Measurements from ENCODE around the gene TEKT5. TPM values are rescaled to one million over a fixed set of nuclear protein-coding genes. Genes with fewer than 3 reads are reported as not detected.
A peak's percentile ranks its signal among the peaks of the same experiment; 100 is the strongest.

The TEKT5 gene
- total RNA-seq, 4 donors from 2014 or later: 0.20 to 0.93 (median 0.42) TPM; not detected in 1

DNA sequence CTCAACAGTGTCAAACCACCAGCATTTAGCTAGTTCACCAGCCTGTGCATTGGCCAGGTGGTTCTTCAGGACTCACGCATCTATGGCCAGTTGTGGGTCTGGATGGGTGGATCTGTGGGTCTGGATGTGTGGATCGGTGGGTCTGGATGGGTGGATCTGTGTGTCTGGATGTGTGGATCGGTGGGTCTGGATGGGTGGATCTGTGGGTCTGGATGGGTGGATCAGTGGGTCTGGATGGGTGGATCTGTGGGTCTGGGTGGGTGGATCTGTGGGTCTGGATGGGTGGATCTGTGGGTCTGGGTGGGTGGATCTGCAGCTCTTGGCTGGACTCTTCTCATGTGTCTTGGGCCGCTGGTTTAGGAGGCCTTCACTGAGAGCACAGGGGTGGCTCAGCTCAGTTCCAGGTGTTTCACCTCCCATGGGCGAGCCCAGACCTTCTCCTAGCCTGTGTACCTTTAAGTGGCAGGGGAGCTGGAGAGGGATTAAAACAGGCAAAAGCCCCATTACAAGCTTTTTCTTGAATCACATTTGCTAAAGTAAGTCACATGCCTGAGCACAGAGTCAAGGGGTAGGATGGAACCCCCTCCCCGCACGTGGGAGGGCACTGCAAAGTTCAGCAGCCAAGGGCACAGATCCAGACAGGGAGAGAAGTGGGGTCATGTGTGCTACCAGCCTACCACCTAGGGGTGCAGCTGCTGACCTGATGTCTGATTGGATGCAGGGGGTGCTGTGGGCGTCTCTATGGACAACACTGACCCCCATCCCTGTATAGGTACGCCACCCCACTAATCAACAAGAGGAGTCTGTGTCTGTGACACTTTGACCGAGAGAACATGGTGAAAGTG lies 45.5 kb upstream of the TEKT5 start:
- TF ChIP-seq POLR2A (IDR thresholded peaks at IDR 0.05): no peak
- TF ChIP-seq CTCF (IDR thresholded peaks at IDR 0.05): no peak
- intact Hi-C loops (cut with DNase I; ENCODE audit: low total_unique reads): loop anchor here (5.0 kb wide), 1 partner anchor 228 kb away; no protein-coding TSS in a partner anchor
- peak in 1 of 2 donors; percentile 70 for DNase-seq (ENCODE audit: low spot score in 2 of 2)
- 86 to 90% methylated on average over 10 of the region's 10 CpGs for WGBS, 2 donors
- no peak overlapping the region for H3K4me3 ChIP-seq (ENCODE audit: low read depth, poor library complexity, severe bottlenecking)

DNA sequence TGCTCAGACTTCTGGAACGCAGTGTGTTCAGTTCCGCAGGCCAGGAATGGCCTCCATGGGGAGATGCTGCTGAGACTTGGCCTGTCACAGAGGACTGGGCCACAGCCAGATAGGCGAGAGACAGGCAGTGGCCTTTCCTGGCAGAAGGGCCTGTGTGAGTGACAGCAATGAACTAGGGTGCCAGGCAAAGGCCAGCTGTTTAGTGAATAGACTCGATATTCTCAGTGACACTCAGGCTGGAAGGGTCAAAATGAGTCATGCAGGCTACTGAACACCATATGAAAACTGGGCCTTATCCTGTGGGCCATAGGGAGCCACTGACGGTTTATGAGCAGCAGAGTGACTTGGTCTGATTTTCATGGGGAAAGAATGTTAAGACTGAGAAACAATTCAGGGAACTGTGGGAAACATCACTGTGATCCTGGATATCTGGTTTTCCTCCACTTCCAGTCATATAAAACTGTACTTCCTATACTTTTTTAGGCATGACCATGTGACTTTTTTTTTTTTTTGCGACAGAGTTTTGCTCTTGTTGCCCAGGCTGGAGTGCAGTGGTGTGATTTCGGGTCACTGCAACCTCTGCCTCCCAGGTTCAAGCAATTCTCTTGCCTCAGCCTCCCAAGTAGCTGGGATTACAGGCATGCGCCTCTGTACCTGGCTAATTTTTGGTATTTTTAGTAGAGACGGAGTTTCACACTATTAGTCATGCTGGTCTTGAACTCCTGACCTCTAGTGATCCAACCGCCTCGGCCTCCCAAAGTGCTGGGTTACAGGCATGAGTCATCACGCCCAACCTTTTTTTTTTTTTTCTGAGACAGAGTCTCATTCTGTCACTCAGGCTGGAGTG lies 43.7 kb upstream of the TEKT5 start:
- TF ChIP-seq CTCF (IDR thresholded peaks at IDR 0.05) (no peak), POLR2A (IDR thresholded peaks at IDR 0.05) (no peak)
- DNase-seq (ENCODE audit: low spot score in 2 of 2): peak; percentile 43 to 88
- H3K4me3 ChIP-seq (ENCODE audit: low read depth, poor library complexity, severe bottlenecking): no peak overlapping the region
- 34 to 41% methylated on average over 12 of the region's 12 CpGs for WGBS, 2 donors
- intact Hi-C loops (cut with DNase I; ENCODE audit: low total_unique reads): loop anchor here (5.0 kb wide), 1 partner anchor 226 kb away; no protein-coding TSS in a partner anchor

DNA sequence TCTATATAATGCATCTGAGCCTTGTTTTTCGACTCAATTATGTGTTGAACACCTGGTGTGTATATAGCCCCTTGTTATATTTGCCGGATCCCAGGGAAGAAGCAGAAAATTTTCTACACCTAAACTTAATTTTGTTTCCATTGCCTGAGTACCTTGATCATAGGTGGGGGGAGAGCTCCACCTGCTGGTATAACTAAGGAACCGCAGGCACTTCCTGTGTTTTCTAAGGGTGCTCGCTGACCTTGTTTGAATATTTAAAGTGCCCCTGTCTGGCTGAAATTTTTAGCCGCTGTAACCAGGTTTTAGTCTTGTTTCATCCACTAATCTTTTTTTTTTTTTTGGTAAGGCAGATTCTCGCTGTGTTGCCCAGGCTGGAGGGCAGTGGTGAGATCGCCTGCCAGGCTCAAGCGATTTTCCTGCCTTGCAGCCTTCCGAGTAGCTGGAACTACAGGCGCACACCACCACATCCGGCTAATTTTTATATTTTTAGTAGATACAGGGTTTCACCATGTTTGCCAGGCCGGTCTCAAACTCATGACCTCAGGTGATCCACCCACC lies 42.4 kb upstream of the TEKT5 start:
- TF ChIP-seq POLR2A (IDR thresholded peaks at IDR 0.05) (no peak), CTCF (IDR thresholded peaks at IDR 0.05) (peak in 1 of 3 donors; percentile 76)
- peak; percentile 67 to 86 for DNase-seq (ENCODE audit: low spot score in 2 of 2)
- intact Hi-C loops (cut with DNase I; ENCODE audit: low total_unique reads): loop anchor here (5.0 kb wide), 1 partner anchor 225 kb away; no protein-coding TSS in a partner anchor
- WGBS, 2 donors: 26 to 29% methylated on average over 12 of the region's 12 CpGs
- H3K4me3 ChIP-seq (ENCODE audit: low read depth, poor library complexity, severe bottlenecking): no peak overlapping the region

DNA sequence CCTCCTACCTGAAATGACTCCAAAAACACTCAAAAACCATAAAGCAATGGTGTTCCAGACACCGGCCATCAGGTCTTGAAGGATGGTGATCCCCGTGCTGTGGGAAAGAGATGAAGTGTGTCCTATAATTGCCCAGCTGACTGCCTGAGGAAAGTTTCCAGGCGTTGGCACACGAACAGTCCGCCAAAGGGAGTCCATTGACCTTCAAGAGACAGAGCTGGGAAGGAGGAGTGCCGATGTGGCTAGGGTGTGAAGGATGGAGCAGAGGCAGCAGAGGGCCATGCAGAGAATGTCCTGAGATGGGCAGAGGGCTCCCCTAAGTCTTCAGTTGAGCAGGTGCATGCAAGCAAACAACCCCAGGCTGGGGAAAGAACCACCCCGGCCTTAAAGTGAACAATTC lies 37.1 kb upstream of the TEKT5 start:
- TF ChIP-seq CTCF (IDR thresholded peaks at IDR 0.05) (no peak), POLR2A (IDR thresholded peaks at IDR 0.05) (no peak)
- no peak overlapping the region for H3K4me3 ChIP-seq (ENCODE audit: low read depth, poor library complexity, severe bottlenecking)
- DNase-seq (ENCODE audit: low spot score in 2 of 2): no peak
- WGBS, 2 donors: 78 to 85% methylated on average over 7 of the region's 7 CpGs
- intact Hi-C loops (cut with DNase I; ENCODE audit: low total_unique reads): no loop called here

GRCh38 chr16:10729104-10730048 lies 34.6 kb upstream of the TEKT5 start:
- H3K4me3 ChIP-seq (ENCODE audit: low read depth, poor library complexity, severe bottlenecking): no peak overlapping the region
- intact Hi-C loops (cut with DNase I; ENCODE audit: low total_unique reads): no loop called here
- peak; percentile 74 to 89 for DNase-seq (ENCODE audit: low spot score in 2 of 2)
- 37 to 43% methylated on average over 19 of the region's 19 CpGs for WGBS, 2 donors
- TF ChIP-seq CTCF (IDR thresholded peaks at IDR 0.05) (peak in 1 of 3 donors; percentile 34), POLR2A (IDR thresholded peaks at IDR 0.05) (no peak)

Data from lower leg skin (tissue), 4 donors.